ENCODE results near the gene SPAG16.

The SPAG16 gene

GRCh38 chr2:213491376-213491775 is 207.1 kb downstream of the SPAG16 start:
- no peak overlapping the region for H3K4me3 Mint-ChIP-seq
- H3K9me3 Mint-ChIP-seq, result no peaks in the 10 kb centered on the region
- H3K4me1 Mint-ChIP-seq, result no peaks in the 10 kb centered on the region
- no peaks in the 10 kb centered on the region for H3K27me3 Mint-ChIP-seq
- CTCF ChIA-PET, result no interaction called here
- H3K36me3 Mint-ChIP-seq, result no peaks in the 10 kb centered on the region
- no peak for DNase-seq
- H3K27ac Mint-ChIP-seq, result no peak overlapping the region

GRCh38 chr2:213496226-213496625 is 212.0 kb downstream of the SPAG16 start:
- Mint-ChIP-seq H3K27me3 (no peaks in the 10 kb centered on the region), H3K4me1 (no peaks in the 10 kb centered on the region), H3K27ac (no peak overlapping the region), H3K4me3 (no peak overlapping the region), H3K9me3 (no peaks in the 10 kb centered on the region), H3K36me3 (no peaks in the 10 kb centered on the region)
- no peak for DNase-seq
- CTCF ChIA-PET, result no interaction called here

DNA sequence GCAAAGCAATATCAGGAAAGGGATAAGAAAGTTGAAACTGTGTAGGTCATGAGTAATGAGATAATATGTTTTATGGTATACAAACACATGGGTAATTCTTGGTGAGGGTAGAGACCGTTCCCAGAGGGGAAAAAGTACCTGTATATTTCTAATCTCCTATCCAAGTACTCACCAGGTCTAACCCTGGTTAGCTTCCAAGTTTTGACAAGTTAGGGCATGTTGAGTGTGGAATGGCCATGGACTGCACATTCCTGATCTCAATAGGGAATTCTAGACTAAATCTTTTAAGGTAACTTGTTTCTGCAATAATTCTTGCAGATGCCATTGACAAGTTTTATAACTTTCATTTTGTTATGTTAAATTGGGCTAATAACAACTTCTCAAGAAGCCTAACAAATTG is 216.6 kb downstream of the SPAG16 start:
- Mint-ChIP-seq H3K27me3 (no peaks in the 10 kb centered on the region), H3K36me3 (no peaks in the 10 kb centered on the region), H3K27ac (no peak overlapping the region), H3K9me3 (no peaks in the 10 kb centered on the region), H3K4me1 (no peaks in the 10 kb centered on the region), H3K4me3 (no peak overlapping the region)
- CTCF ChIA-PET, result interaction anchor here (1.2 kb wide), 1 partner anchor 192 kb away, joined by 3 read pairs; no protein-coding TSS in a partner anchor
- DNase-seq, result no peak

GRCh38 chr2:213524164-213524563 is 239.9 kb downstream of the SPAG16 start:
- no peaks in the 10 kb centered on the region for H3K36me3 Mint-ChIP-seq
- H3K9me3 Mint-ChIP-seq, result peaks cover 18% of the 10 kb centered on the region
- no peaks in the 10 kb centered on the region for H3K27me3 Mint-ChIP-seq
- CTCF ChIA-PET, result no interaction called here
- H3K4me1 Mint-ChIP-seq, result no peaks in the 10 kb centered on the region
- no peak overlapping the region for H3K4me3 Mint-ChIP-seq
- no peak for DNase-seq
- H3K27ac Mint-ChIP-seq, result no peak overlapping the region

DNA sequence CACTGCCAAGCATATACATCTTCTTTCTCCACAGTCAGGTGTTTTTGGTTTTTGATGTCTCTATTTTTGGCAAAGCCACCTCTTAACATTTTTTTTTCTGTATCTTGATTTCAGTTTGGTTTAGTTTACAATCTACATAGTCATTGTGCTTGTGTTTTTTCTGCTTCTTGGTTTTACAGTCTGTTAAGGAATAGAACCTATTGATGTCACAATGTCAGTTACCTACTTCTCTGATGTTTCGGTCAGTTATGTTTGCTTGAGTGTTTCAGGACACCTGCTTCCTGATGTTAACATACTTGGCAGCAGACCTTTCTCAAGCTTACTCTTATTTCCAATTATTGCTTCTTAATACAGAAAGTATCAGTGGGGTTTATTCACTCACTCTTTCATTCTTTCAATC is 253.3 kb downstream of the SPAG16 start:
- no peak overlapping the region for H3K4me3 Mint-ChIP-seq
- no peak for DNase-seq
- H3K27ac Mint-ChIP-seq, result no peak overlapping the region
- CTCF ChIA-PET, result no interaction called here
- no peaks in the 10 kb centered on the region for H3K4me1 Mint-ChIP-seq
- no peaks in the 10 kb centered on the region for H3K36me3 Mint-ChIP-seq
- H3K9me3 Mint-ChIP-seq, result peaks cover 8% of the 10 kb centered on the region
- H3K27me3 Mint-ChIP-seq, result no peaks in the 10 kb centered on the region

DNA sequence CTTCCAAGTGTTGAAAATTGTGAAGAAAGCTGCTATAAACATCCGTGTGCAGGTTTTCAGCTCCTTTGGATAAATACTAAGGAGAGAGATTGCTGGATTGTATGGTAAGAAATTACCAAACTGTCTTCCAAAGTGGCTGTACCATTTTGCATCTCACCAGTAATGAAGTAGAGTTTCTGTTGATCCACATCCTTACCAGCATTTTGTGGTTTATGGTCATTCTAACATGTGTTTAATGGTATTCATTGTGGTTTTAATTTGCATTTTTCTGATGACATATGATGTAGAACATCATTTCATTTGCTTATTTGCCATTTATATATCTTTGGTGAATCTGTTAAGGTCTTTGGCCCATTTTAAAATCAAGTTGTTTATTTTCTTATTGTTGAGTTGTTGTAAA is 260.7 kb downstream of the SPAG16 start:
- H3K4me1 Mint-ChIP-seq, result no peaks in the 10 kb centered on the region
- CTCF ChIA-PET, result no interaction called here
- DNase-seq, result no peak
- H3K36me3 Mint-ChIP-seq, result no peaks in the 10 kb centered on the region
- H3K9me3 Mint-ChIP-seq, result peaks cover 4% of the 10 kb centered on the region
- no peak overlapping the region for H3K4me3 Mint-ChIP-seq
- H3K27ac Mint-ChIP-seq, result no peak overlapping the region
- no peaks in the 10 kb centered on the region for H3K27me3 Mint-ChIP-seq

GRCh38 chr2:213545481-213545880 is 261.2 kb downstream of the SPAG16 start:
- no peak for DNase-seq
- no peak overlapping the region for H3K27ac Mint-ChIP-seq
- no peak overlapping the region for H3K4me3 Mint-ChIP-seq
- no peaks in the 10 kb centered on the region for H3K4me1 Mint-ChIP-seq
- H3K36me3 Mint-ChIP-seq, result no peaks in the 10 kb centered on the region
- no peaks in the 10 kb centered on the region for H3K27me3 Mint-ChIP-seq
- CTCF ChIA-PET, result no interaction called here
- peaks cover 4% of the 10 kb centered on the region for H3K9me3 Mint-ChIP-seq

- CTCF ChIA-PET, result no interaction called here
These were observed 261.8 kb downstream of the SPAG16 start for GRCh38 chr2:213545964-213546475.

GRCh38 chr2:213551526-213551925 is 267.3 kb downstream of the SPAG16 start:
- CTCF ChIA-PET, result no interaction called here
- H3K4me3 Mint-ChIP-seq, result no peak overlapping the region
- no peaks in the 10 kb centered on the region for H3K36me3 Mint-ChIP-seq
- DNase-seq, result no peak
- H3K4me1 Mint-ChIP-seq, result no peaks in the 10 kb centered on the region
- no peaks in the 10 kb centered on the region for H3K27me3 Mint-ChIP-seq
- H3K9me3 Mint-ChIP-seq, result peaks cover 10% of the 10 kb centered on the region
- no peak overlapping the region for H3K27ac Mint-ChIP-seq

More at GRCh38 chr2:213545964-213546475, 261.8 kb downstream of the SPAG16 start:
- Mint-ChIP-seq H3K36me3 (no peaks in the 10 kb centered on the region), H3K27me3 (no peaks in the 10 kb centered on the region), H3K27ac (no peak overlapping the region), H3K4me3 (no peak overlapping the region), H3K9me3 (no peaks in the 10 kb centered on the region), H3K4me1 (no peaks in the 10 kb centered on the region)
- no peak for DNase-seq

DNA sequence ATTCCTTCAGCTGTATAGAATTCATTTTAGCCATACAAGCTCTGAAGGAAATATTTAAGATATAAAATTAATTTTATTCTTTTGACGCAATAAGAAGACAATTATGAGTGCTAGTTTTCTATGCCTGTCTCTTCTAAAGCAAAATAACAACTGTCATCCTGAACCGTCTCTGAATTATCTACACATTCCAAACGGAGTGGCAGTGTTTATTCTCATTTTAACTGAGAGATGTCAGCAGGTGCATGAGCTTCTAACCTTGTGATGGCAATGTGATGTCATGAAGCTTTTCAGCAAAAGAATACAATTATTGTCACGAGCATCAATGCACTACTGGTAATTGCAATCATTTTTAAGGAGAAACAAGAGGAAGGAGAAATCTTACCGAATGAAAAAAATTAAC is 274.8 kb downstream of the SPAG16 start:
- Mint-ChIP-seq H3K27ac (no peak overlapping the region), H3K27me3 (no peaks in the 10 kb centered on the region), H3K36me3 (no peaks in the 10 kb centered on the region), H3K4me3 (no peak overlapping the region), H3K4me1 (no peaks in the 10 kb centered on the region), H3K9me3 (peaks cover 4% of the 10 kb centered on the region)
- DNase-seq, result no peak
- CTCF ChIA-PET, result no interaction called here

DNA sequence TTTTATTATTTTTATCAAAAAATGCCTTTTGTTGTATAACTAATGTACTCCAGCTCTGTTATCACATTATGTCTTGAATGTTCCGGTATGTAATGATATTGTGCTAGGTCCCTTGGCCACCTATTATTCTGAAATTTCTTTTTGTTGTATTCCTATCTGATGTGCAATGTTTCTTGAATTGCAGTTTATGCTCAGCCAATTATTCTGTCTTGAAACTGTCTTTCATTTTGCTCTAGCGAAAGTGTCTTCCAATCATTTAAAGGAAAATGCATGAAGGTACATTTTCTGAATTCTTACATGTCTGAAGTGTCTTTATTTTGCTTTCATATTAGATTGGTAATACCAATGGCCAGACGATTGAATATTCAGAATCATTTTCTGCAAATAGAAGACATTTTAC is 277.5 kb downstream of the SPAG16 start:
- no peak overlapping the region for H3K27ac Mint-ChIP-seq
- H3K27me3 Mint-ChIP-seq, result no peaks in the 10 kb centered on the region
- peaks cover 6% of the 10 kb centered on the region for H3K9me3 Mint-ChIP-seq
- no peaks in the 10 kb centered on the region for H3K4me1 Mint-ChIP-seq
- no peaks in the 10 kb centered on the region for H3K36me3 Mint-ChIP-seq
- DNase-seq, result no peak
- H3K4me3 Mint-ChIP-seq, result no peak overlapping the region
- CTCF ChIA-PET, result no interaction called here

DNA sequence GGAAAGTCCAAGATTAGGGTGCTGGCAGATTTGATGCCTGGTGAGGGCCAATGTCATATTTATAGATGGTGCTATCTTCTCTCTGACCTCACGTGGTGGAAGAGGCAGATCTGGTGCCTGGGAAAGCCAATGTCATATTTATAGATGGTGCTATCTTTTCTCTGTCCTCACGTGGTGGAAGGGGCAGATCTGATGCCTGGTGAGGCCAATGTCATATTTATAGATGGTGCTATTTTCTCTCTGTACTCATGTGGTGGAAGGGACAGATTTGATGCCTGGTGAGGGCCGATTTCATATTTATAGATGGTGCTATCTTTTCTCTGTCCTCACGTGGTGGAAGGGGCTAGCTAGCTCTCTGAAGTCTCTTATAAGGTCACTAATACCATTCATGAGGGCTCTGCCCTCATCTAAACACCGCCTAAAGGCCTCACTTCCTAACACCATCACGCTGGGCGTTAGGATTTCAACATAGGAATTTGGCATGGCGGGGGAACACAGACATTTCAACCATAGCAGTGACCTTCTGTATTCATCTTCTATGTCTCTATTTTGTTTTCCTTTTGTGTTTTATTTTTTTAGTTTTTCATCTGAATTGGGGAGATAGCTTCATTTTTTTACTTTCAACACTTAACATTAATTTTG is 278.4 kb downstream of the SPAG16 start:
- no peak for DNase-seq
- Mint-ChIP-seq H3K4me3 (no peak overlapping the region), H3K4me1 (no peaks in the 10 kb centered on the region), H3K9me3 (peaks cover 6% of the 10 kb centered on the region), H3K36me3 (no peaks in the 10 kb centered on the region), H3K27ac (no peak overlapping the region), H3K27me3 (no peaks in the 10 kb centered on the region)
- CTCF ChIA-PET, result no interaction called here

- Mint-ChIP-seq H3K27ac (no peak overlapping the region), H3K4me3 (no peak overlapping the region), H3K27me3 (no peaks in the 10 kb centered on the region), H3K4me1 (no peaks in the 10 kb centered on the region), H3K36me3 (no peaks in the 10 kb centered on the region), H3K9me3 (peaks cover 6% of the 10 kb centered on the region)
- CTCF ChIA-PET, result no interaction called here
- no peak for DNase-seq
These were observed 282.6 kb downstream of the SPAG16 start for GRCh38 chr2:213566846-213567245.

- CTCF ChIA-PET, result no interaction called here
- Mint-ChIP-seq H3K27me3 (no peaks in the 10 kb centered on the region), H3K4me3 (no peak overlapping the region), H3K27ac (no peak overlapping the region), H3K4me1 (no peaks in the 10 kb centered on the region), H3K36me3 (no peaks in the 10 kb centered on the region), H3K9me3 (peaks cover 7% of the 10 kb centered on the region)
- no peak for DNase-seq
These were observed 325.4 kb downstream of the SPAG16 start for GRCh38 chr2:213609570-213610170.

DNA sequence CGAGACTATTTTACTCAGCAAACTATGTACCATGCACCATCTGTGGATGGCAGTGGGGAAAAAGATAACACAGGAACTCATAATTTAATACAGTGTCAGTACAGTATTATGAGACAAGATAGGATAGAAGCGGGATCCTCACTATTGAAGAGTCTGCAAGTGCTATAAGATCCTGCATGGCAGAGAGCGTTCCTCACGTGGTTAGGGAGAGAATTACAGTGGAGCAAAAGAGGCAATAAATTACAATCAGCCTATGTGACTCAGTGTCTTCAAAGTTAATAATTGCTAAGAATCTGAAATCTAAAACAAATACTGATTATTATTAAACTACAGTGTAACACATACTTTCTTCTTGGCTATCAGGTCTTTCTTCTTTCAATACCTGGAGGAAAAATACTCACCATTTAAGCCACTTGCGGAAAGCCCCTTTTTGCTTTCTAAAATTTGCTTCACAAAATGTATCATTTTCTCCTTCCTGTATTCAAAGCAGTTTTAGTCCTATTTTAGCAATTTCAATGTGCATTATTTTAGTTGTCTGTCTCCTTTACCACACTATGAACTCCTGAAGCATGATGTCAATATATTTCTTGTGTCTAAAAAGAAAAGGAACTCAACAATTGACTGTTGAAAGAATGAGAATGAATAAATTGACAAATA is 342.9 kb downstream of the SPAG16 start:
- DNase-seq, result no peak
- no peaks in the 10 kb centered on the region for H3K4me1 Mint-ChIP-seq
- CTCF ChIA-PET, result no interaction called here
- H3K36me3 Mint-ChIP-seq, result no peaks in the 10 kb centered on the region
- H3K9me3 Mint-ChIP-seq, result peaks cover 4% of the 10 kb centered on the region
- no peaks in the 10 kb centered on the region for H3K27me3 Mint-ChIP-seq
- H3K4me3 Mint-ChIP-seq, result no peak overlapping the region
- H3K27ac Mint-ChIP-seq, result no peak overlapping the region

All from activated naive CD4-positive, alpha-beta T cell treated with anti-CD3 and anti-CD28 coated beads, Interleukin-2, amount 10 ng/mL, durations not matched to agents 7 days and 5 days (primary cell).